Measurements from ENCODE around the gene SYP. TPM values are rescaled to one million over a fixed set of nuclear protein-coding genes. Genes with fewer than 3 reads are reported as not detected.

SYP gene
- 1 to 10 TPM in 3 of 4 donors, under 1 TPM in 1; 0.46 to 3.3 (median 2.2) TPM for total RNA-seq

GRCh38 chrX:49199906-49200771 is at the start of gene SYP:
SYP (minus strand) TSS chrX:49200193; CDS start chrX:49200186, 7 bp downstream.
- no peak for TF ChIP-seq CTCF (IDR thresholded peaks at IDR 0.05)
- ATAC-seq (ENCODE audit: low FRiP score) (peak; percentile 96), DNase-seq (ENCODE audit: low spot score) (peak; percentile 62)

- ATAC-seq (ENCODE audit: low FRiP score) (no peak), DNase-seq (ENCODE audit: low spot score) (no peak)
- TF ChIP-seq CTCF (IDR thresholded peaks at IDR 0.05) = no peak
These were observed 49.6 kb upstream of the SYP start for GRCh38 chrX:49249616-49250015.

- ATAC-seq (ENCODE audit: low FRiP score) (no peak), DNase-seq (ENCODE audit: low spot score) (no peak)
- no peak for TF ChIP-seq CTCF (IDR thresholded peaks at IDR 0.05)
These were observed 49.1 kb upstream of the SYP start for GRCh38 chrX:49249071-49249470.

- ATAC-seq (ENCODE audit: low FRiP score) = no peak
- no peak for TF ChIP-seq CTCF (IDR thresholded peaks at IDR 0.05)
- DNase-seq (ENCODE audit: low spot score) = no peak
These were observed 48.2 kb upstream of the SYP start for GRCh38 chrX:49247916-49248811.

GRCh38 chrX:49247346-49247745 is 47.4 kb upstream of the SYP start:
- TF ChIP-seq CTCF (IDR thresholded peaks at IDR 0.05) = no peak
- ATAC-seq (ENCODE audit: low FRiP score) (no peak), DNase-seq (ENCODE audit: low spot score) (no peak)

- TF ChIP-seq CTCF (IDR thresholded peaks at IDR 0.05) = no peak
- DNase-seq (ENCODE audit: low spot score) (no peak), ATAC-seq (ENCODE audit: low FRiP score) (no peak)
These were observed 46.5 kb upstream of the SYP start for GRCh38 chrX:49246541-49246940.

Data from omental fat pad (tissue), 4 donors.